Activated naive CD4-positive, alpha-beta T cell treated with anti-CD3 and anti-CD28 coated beads, Interleukin-2, amount 10 ng/mL, durations not matched to agents 7 days and 5 days (primary cell): ENCODE results near the gene IQSEC3.
"Not testable (repeated sequence)": the region's sequence is repeated elsewhere in the genome, so short reads cannot be mapped to it uniquely, and the experiment has no call there.

Experiments
- CTCF ChIA-PET: fragments of 350-600 bp; sonication (Branson Sonifier 250); formaldehyde crosslinking; loops from one replicate; lab custom pipeline; 2021; ENCODE audit warnings: antibody characterized with exemption; lab: Charles Lee
- DNase-seq: peaks from one replicate; pipeline ENCODE4 v3.0.0-alpha.2; 2020
- H3K27ac Mint-ChIP-seq: one replicate; pipeline ENCODE4 v1.8.0; 2021; ENCODE audit warnings: mild to moderate bottlenecking, moderate library complexity, mixed read lengths
- H3K27me3 Mint-ChIP-seq: one replicate; pipeline ENCODE4 v1.8.0; 2021; ENCODE audit warnings: mild to moderate bottlenecking, mixed read lengths
- H3K36me3 Mint-ChIP-seq: one replicate; pipeline ENCODE4 v1.8.0; 2021; ENCODE audit warnings: mixed read lengths
- H3K4me1 Mint-ChIP-seq: one replicate; pipeline ENCODE4 v1.8.0; 2021; ENCODE audit warnings: mixed read lengths
- H3K4me3 Mint-ChIP-seq: one replicate; pipeline ENCODE4 v1.8.0; 2021; ENCODE audit warnings: mild to moderate bottlenecking, moderate library complexity, mixed read lengths
- H3K9me3 Mint-ChIP-seq: one replicate; pipeline ENCODE4 v1.8.0; 2021; ENCODE audit warnings: mixed read lengths

The IQSEC3 gene

DNA sequence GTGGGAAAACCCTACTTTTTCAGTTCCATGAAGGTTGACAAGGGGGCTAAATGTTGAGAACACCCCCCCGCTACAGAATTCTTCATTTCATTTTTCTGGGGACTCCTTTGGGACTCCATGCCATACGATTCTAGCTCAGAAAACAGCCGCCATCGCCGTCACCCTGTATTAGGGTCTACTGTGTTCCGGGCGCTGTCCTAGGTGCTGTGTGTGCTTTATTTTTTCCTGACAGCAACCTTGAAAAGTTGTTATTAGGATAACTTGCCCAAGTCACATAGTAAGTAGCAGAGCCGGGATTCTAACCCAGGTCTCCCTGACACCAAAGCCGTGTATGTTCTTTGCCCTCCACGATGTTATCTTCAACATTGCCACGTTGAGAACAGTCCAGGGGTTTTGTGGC lies 55.1 kb downstream of the IQSEC3 start:
- CTCF ChIA-PET, result no interaction called here
- no peaks in the 10 kb centered on the region for H3K36me3 Mint-ChIP-seq
- no peaks in the 10 kb centered on the region for H3K4me1 Mint-ChIP-seq
- no peaks in the 10 kb centered on the region for H3K9me3 Mint-ChIP-seq
- H3K27me3 Mint-ChIP-seq, result peaks cover 3% of the 10 kb centered on the region
- no peak overlapping the region for H3K4me3 Mint-ChIP-seq
- DNase-seq, result no peak
- H3K27ac Mint-ChIP-seq, result no peak overlapping the region

DNA sequence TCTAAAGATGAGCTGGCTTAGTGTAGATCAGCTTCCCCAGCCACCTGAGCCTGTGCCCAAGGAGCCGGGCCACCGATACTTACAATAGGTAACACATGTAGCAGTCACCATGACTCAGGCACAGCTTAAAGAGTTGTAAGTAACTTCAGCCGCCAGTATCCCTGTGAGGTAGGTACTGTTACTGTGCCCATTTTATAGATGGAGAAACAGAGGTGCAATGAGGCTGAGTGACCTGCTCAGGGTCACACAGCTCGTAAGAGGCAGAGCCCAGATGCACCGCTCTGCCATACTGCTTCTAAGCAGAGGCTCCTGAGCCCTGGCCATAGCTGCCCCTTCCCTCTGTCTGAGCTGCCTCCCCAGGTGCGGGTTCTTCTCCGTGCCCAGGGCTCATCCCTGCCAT lies 58.5 kb downstream of the IQSEC3 start:
- no peaks in the 10 kb centered on the region for H3K4me1 Mint-ChIP-seq
- no peak overlapping the region for H3K4me3 Mint-ChIP-seq
- H3K27me3 Mint-ChIP-seq, result peaks cover 23% of the 10 kb centered on the region
- CTCF ChIA-PET, result no interaction called here
- no peak overlapping the region for H3K27ac Mint-ChIP-seq
- no peaks in the 10 kb centered on the region for H3K36me3 Mint-ChIP-seq
- no peaks in the 10 kb centered on the region for H3K9me3 Mint-ChIP-seq
- DNase-seq, result no peak

DNA sequence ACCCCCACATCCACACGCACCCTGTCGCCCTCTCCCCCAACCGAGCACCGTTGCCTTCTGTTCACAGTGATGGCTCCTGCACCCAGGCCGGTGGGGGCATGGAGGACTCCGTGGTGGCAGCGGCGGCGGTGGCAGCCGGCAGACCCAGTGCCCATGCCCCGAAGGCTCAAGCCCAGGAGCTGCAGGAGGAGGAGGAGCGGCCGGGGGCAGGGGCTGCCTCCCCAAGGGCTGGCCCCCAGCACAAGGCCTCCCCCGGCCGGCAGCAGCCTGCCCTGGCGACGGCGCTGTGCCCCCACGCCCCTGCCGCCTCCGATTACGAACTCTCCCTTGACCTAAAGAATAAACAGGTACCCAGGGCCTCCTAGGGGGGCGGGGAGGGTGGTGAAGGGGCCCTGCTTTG lies 59.0 kb downstream of the IQSEC3 start:
- H3K27me3 Mint-ChIP-seq, result peaks cover 23% of the 10 kb centered on the region
- CTCF ChIA-PET, result no interaction called here
- no peak for DNase-seq
- H3K27ac Mint-ChIP-seq, result no peak overlapping the region
- H3K9me3 Mint-ChIP-seq, result no peaks in the 10 kb centered on the region
- H3K36me3 Mint-ChIP-seq, result no peaks in the 10 kb centered on the region
- no peaks in the 10 kb centered on the region for H3K4me1 Mint-ChIP-seq
- no peak overlapping the region for H3K4me3 Mint-ChIP-seq

DNA sequence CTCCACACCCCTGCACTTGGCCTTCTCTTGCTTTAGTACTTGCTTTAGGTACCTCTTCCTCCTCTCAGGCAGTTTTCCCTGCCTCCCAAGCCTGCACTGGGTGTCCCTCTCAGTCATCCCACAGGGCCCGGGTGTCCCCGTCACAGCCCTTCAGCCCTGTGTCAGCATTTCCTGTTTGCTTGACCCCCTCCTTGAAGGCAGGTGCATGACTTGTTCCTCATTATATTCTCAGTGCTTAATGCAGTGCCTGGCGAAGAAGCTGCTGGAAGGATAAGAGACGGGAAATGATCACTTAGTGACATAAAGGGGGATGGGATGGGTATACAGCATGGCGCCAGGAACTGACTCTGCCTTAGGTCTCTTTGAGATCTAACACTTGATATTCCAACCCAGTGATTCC lies 61.5 kb downstream of the IQSEC3 start:
- Mint-ChIP-seq H3K4me3 (no peak overlapping the region), H3K27me3 (peaks cover 28% of the 10 kb centered on the region), H3K4me1 (no peaks in the 10 kb centered on the region)

DNA sequence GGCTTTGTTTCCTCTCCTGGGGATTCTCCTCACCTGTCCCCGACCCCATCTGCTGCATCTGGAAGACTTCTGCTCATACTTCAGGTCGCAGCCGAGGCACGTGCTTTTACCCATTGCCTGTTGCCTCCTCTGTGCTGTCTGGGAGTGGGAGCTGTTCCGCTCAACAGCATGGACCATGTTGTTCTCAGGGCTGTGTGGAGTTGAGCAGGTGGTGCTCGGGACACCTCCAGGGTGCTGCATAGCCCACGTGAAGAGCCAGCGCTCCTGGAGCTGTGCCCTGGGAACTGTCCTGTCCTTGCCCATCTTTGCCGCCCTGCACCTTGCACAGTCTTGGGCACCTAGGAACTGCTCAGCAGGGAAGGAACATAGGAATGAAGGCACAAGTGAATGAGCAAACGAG lies 62.4 kb downstream of the IQSEC3 start:
- H3K27me3 Mint-ChIP-seq, result peaks cover 28% of the 10 kb centered on the region
- no peak overlapping the region for H3K4me3 Mint-ChIP-seq
- no peaks in the 10 kb centered on the region for H3K4me1 Mint-ChIP-seq
- CTCF ChIA-PET, result no interaction called here
- DNase-seq, result no peak
- H3K9me3 Mint-ChIP-seq, result no peaks in the 10 kb centered on the region
- no peak overlapping the region for H3K27ac Mint-ChIP-seq
- no peaks in the 10 kb centered on the region for H3K36me3 Mint-ChIP-seq

More for the DNA sequence above, 61.5 kb downstream of the IQSEC3 start:
- CTCF ChIA-PET, result no interaction called here
- no peak for DNase-seq
- no peaks in the 10 kb centered on the region for H3K36me3 Mint-ChIP-seq
- no peak overlapping the region for H3K27ac Mint-ChIP-seq
- no peaks in the 10 kb centered on the region for H3K9me3 Mint-ChIP-seq

DNA sequence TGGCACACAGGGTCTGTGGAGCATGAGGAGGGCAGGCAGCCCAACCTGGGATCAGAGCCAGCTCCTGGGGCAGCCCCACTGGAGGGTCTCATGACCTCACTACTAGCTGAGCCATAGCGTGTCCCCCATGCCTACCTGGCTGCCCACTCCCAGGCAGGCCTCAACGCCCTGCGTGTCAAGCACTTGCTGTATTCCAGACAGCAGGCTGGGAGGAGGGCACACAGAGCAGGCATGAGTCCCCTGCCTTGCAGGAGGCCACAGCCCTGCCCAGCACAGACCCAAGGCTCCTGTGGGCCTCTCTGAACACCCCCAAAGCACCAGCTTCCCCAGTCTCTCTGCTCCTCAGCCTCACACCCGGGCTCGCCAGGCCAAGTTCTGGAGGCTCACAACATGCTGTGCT lies 64.0 kb downstream of the IQSEC3 start:
- Mint-ChIP-seq H3K4me3 (no peak overlapping the region), H3K4me1 (no peaks in the 10 kb centered on the region), H3K27me3 (peaks cover 29% of the 10 kb centered on the region), H3K27ac (no peak overlapping the region), H3K36me3 (no peaks in the 10 kb centered on the region), H3K9me3 (no peaks in the 10 kb centered on the region)
- CTCF ChIA-PET, result no interaction called here
- no peak for DNase-seq

DNA sequence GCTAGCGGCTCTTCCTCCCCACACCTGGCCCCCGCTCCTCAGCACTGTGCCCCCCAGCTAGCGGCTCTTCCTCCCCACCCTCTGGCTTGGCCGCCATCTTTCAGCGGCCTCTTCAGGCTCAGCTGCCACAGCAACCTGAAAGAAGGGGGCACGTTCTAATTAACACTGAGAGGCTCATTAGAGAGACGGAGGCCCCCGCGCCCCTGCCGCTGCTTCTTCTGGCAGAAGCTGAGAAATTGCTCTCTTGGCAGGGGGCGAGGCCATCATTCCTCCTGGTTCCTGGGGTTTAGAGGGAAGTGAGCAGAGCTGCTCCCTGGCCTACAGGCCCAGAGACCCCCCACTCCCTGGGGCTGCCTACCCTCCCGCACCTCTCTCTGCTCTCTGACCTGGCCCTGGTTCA lies 64.4 kb downstream of the IQSEC3 start:
- Mint-ChIP-seq H3K27me3 (peaks cover 32% of the 10 kb centered on the region), H3K36me3 (no peaks in the 10 kb centered on the region), H3K27ac (no peak overlapping the region), H3K9me3 (no peaks in the 10 kb centered on the region), H3K4me1 (no peaks in the 10 kb centered on the region), H3K4me3 (no peak overlapping the region)
- CTCF ChIA-PET, result interaction anchor here (0.5 kb wide), 1 partner anchor 15 kb away, joined by 3 read pairs; no protein-coding TSS in a partner anchor
- DNase-seq, result no peak

DNA sequence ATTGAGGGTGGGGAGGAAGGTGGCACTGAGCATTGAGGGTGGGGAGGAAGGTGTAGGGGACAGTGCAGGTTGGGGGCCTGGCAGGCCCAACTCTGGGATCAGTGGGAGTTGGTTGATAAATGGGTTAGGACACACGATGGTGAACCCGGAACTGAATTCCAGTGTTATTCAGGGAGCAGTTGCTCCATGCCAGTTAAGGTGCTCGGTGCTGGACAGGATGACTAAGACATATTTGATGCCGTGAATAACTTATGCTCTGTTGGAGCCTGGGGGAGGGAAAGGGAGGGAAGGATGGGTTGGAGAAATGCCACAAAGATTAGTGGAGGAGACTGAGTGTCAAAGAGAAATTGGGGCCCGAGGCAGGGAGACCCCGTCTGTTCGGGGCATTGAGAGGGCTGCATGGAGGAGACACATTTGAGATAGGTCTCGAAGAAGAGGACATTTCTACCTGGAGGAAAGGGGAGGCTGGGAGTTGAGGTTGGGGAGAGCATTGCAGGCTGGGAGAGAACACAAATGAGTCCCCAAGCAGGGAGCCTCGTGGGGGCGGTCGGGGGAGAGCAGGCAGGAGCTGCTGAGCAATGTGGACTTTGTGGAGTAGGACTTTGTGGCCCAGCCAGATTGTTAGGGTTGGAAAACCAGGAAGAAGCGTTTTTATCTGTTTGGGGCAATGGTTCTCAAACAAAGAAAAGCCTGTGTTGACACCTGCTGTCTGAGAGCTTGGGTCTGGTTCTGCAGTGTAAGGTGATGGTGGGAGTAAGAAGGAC lies 65.3 kb downstream of the IQSEC3 start:
- no peak for DNase-seq
- Mint-ChIP-seq H3K4me1 (no peaks in the 10 kb centered on the region), H3K27me3 (peaks cover 39% of the 10 kb centered on the region), H3K36me3 (no peaks in the 10 kb centered on the region), H3K9me3 (no peaks in the 10 kb centered on the region), H3K27ac (no peak overlapping the region), H3K4me3 (no peak overlapping the region)
- CTCF ChIA-PET, result interaction anchor here (0.5 kb wide), 1 partner anchor 14 kb away, joined by 3 read pairs; no protein-coding TSS in a partner anchor

DNA sequence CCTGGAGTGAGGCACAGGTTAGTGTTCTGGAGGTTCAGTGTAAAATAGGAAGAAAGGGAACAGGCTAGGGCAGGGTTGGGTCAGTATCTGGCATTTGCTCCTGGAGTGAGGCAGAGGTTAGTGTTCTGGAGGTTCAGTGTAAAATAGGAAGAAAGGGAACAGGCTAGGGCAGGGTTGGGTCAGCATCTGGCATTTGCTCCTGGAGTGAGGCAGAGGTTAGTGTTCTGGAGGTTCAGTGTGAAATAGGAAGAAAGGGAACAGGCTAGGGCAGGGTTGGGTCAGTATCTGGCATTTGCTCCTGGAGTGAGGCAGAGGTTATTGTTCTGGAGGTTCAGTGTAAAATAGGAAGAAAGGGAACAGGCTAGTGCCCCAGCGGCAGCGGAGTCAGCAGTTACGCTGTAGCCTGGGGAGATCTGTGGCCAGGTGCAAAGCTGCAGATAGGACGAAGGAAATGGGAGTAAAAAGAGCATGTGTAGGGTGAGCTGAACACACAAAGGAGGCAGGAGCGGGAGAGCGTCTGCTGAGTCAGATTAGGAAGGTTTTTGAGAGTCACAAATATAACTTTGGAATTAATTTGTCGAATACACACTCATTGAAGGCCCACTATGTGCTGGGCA lies 67.2 kb downstream of the IQSEC3 start:
- H3K9me3 Mint-ChIP-seq, DNase-seq, H3K4me3 Mint-ChIP-seq, H3K36me3 Mint-ChIP-seq, H3K27ac Mint-ChIP-seq, H3K4me1 Mint-ChIP-seq, CTCF ChIA-PET: not testable (repeated sequence)
- H3K27me3 Mint-ChIP-seq, result peaks cover 49% of the 10 kb centered on the region

DNA sequence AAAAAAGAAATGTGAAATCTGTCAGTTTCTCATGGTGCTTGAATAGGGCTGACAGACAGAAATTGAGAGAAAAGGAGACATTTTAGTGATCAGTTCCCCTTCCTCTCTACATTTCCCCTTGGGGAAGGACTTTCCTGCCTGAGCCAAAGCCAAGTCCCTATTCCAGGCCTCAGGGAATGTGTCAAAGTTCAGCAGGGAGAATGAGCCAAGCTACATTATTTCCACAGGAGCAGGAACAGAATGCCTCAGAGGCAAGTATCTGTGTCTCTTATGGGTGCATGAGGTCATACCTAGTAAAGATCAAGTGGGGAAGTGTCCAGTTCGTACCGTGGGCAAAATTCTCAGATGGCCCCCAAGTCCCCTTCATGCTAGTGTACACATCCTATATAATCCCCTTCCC lies 68.6 kb downstream of the IQSEC3 start:
- no peak for DNase-seq
- H3K9me3 Mint-ChIP-seq, result no peaks in the 10 kb centered on the region
- CTCF ChIA-PET, result no interaction called here
- H3K27me3 Mint-ChIP-seq, result peaks cover 51% of the 10 kb centered on the region
- no peaks in the 10 kb centered on the region for H3K36me3 Mint-ChIP-seq
- H3K4me1 Mint-ChIP-seq, result peaks cover 5% of the 10 kb centered on the region
- H3K4me3 Mint-ChIP-seq, result no peak overlapping the region
- H3K27ac Mint-ChIP-seq, result no peak overlapping the region

DNA sequence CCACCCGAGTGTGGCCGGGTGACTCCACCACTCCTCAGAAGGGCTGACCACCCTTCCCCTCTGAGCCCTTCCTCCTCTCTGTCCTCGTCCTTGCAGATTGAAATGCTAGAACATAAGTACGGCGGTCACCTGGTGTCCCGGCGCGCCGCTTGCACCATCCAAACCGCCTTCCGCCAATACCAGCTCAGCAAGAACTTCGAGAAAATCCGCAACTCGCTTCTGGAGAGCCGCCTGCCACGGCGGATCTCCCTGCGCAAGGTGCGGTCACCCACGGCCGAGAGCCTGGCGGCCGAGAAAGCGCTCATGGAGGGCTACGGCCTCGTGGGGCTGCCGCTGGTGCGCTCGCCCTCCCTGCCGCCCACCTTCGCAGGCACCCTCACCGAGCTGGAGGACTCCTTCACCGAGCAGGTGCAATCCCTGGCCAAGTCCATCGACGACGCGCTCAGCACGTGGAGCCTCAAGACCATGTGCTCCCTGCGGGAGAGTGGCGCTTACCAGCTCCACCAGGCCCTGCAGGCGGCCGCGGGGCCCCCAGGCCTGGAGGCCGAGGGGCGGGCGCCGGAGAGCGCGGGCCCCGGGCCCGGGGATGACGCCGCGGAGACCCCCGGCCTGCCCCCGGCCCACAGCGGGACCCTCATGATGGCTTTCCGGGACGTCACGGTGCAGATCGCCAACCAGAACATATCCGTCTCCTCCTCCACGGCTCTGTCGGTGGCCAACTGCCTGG lies 71.8 kb downstream of the IQSEC3 start:
- Mint-ChIP-seq H3K27ac (no peak overlapping the region), H3K4me3 (no peak overlapping the region), H3K9me3 (no peaks in the 10 kb centered on the region), H3K36me3 (no peaks in the 10 kb centered on the region), H3K4me1 (peaks cover 5% of the 10 kb centered on the region), H3K27me3 (peaks cover 71% of the 10 kb centered on the region)
- CTCF ChIA-PET, result no interaction called here
- DNase-seq, result no peak

DNA sequence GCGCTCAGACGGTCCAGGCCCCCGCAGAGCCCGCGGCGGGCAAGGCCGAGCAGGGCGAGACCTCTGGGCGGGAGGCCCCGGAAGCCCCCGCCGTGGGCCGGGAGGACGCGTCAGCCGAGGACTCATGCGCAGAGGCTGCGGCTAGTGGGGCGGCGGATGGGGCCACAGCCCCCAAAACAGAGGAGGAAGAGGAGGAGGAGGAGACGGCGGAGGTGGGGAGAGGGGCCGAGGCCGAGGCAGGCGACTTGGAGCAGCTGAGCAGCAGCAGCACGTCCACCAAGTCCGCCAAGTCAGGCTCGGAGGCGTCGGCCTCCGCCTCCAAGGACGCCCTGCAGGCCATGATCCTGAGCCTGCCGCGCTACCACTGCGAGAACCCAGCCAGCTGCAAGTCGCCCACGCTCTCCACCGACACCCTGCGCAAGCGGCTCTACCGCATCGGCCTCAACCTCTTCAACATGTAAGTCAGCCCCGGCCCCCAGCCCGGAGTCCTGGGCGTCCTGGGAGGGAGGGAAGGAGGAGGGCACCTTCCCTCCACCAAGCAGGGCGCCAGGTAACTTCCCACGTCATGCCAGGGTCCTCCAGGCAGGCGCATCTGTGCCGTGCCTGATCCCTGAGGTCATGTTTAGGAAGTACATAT lies 72.4 kb downstream of the IQSEC3 start:
- DNase-seq, result peak; percentile 30
- H3K27me3 Mint-ChIP-seq, result peaks cover 71% of the 10 kb centered on the region
- no peak overlapping the region for H3K27ac Mint-ChIP-seq
- CTCF ChIA-PET, result no interaction called here
- H3K4me1 Mint-ChIP-seq, result peaks cover 10% of the 10 kb centered on the region
- peak overlapping the region; percentile 50 for H3K4me3 Mint-ChIP-seq
- no peaks in the 10 kb centered on the region for H3K9me3 Mint-ChIP-seq
- no peaks in the 10 kb centered on the region for H3K36me3 Mint-ChIP-seq

DNA sequence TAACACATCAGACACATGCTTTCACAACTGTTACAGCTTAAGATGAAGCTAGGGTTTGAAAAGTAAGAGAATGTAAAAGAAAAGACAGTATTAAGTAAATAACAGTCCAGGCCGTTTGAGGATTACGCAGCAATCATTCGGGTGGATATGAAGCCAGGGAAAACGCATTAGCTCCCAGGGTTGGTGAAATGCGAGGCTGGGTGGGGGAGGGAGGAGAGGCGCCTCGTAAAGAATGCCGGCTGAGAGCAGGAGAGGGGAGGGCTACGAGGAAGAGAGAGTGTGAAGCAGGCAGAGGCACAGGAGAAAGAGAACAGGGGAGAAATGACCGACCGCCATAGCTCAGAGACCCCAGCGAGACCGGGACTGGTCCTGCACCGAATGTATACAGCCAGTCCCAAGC lies 73.0 kb downstream of the IQSEC3 start:
- Mint-ChIP-seq H3K27ac (no peak overlapping the region), H3K4me3 (peak overlapping the region; percentile 50), H3K36me3 (no peaks in the 10 kb centered on the region), H3K27me3 (peaks cover 71% of the 10 kb centered on the region), H3K4me1 (peaks cover 16% of the 10 kb centered on the region), H3K9me3 (no peaks in the 10 kb centered on the region)
- no peak for DNase-seq
- CTCF ChIA-PET, result no interaction called here

DNA sequence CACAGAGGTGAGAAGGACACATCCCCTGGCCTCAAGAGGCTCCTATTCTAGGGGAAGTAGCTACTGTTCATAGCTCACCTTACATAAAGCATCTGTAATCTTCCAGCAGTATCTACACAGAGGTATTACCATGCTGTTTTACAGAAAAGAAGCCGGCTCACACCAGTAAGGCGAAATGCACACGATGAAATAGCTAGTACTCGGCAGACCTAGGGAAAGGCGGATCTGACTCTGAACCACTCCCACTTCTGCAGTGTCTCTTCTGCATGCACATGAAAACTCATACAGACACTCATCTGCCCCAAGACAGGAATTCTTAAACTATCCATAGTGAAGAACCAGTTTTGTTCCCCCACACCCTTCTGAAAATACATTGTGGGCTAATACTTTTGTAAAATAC lies 73.6 kb downstream of the IQSEC3 start:
- CTCF ChIA-PET, result no interaction called here
- H3K27me3 Mint-ChIP-seq, result peaks cover 68% of the 10 kb centered on the region
- H3K9me3 Mint-ChIP-seq, result no peaks in the 10 kb centered on the region
- no peak for DNase-seq
- peaks cover 22% of the 10 kb centered on the region for H3K4me1 Mint-ChIP-seq
- peak overlapping the region; percentile 2 for H3K4me3 Mint-ChIP-seq
- H3K27ac Mint-ChIP-seq, result no peak overlapping the region
- no peaks in the 10 kb centered on the region for H3K36me3 Mint-ChIP-seq
